ENCODE measurements around the gene ACER3. TPM values are rescaled to one million over a fixed set of nuclear protein-coding genes. Genes with fewer than 3 reads are reported as not detected.

Gene ACER3
- total RNA-seq (2013): 18.2 TPM
- polyA plus RNA-seq (10 to 100 TPM; 22.9 to 45.4 (median 23.6) TPM), polyA minus RNA-seq (14.3 and 19.3 TPM in 2 replicates), total RNA-seq (46.7 to 164 (median 110) reads per million in 11 experiments)

- H3K4me1 ChIP-seq (ENCODE audit: control insufficient read depth in 1 of 2, insufficient read depth in 2 of 2, low read length in 2 of 2): peaks cover 79 to 87% of the 10 kb centered on the region in 2 donors
- no peaks in the 10 kb centered on the region for H3K27me3 Mint-ChIP-seq (ENCODE audit: low read depth in 3 of 3)
- H3K27ac ChIP-seq (ENCODE audit: low read depth in 1 of 2, low read length in 2 of 2): peak within 1 kb of the TSS; percentile 88 to 93
- no peaks in the 10 kb centered on the region for H3K9me3 Mint-ChIP-seq
- H3K27ac Mint-ChIP-seq: peak within 1 kb of the TSS; percentile 88 to 97 (median 96)
- H3K9me3 ChIP-seq (replicated peaks in 1 of 2; ENCODE audit: control insufficient read depth in 1 of 2, insufficient read depth in 1 of 2, low read length in 2 of 2): no peaks in the 10 kb centered on the region
- peaks cover 73% of the 10 kb centered on the region for H3K4me1 Mint-ChIP-seq
- peaks cover 42% of the 10 kb centered on the region for H4K20me1 ChIP-seq (ENCODE audit: insufficient read depth, low read length)
- peaks cover 47% of the 10 kb centered on the region for H3K79me2 ChIP-seq (ENCODE audit: insufficient read depth, low read length)
- H3K4me3 Mint-ChIP-seq: peak within 1 kb of the TSS; percentile 90 to 97
- under 1% methylated on average over 70 of the region's 73 CpGs for WGBS (ENCODE audit: insufficient coverage)
- no peaks in the 10 kb centered on the region for H3K27me3 ChIP-seq (ENCODE audit: control insufficient read depth in 2 of 2, insufficient read depth in 2 of 2, low read length in 2 of 2)
- peak; percentile 85 to 93 (median 89) for DNase-seq
- peak within 1 kb of the TSS; percentile 91 for H3K9ac ChIP-seq (ENCODE audit: insufficient read depth, low read length, poor library complexity, severe bottlenecking)
- H3K36me3 Mint-ChIP-seq: peaks cover 3 to 9% of the 10 kb centered on the region in 2 donors
- H3K4me3 ChIP-seq (replicated peaks in 1 of 3; ENCODE audit: low read depth in 2 of 3, low read length in 3 of 3): peak within 1 kb of the TSS; percentile 93 to 98 (median 97)
- TF ChIP-seq CTCF (IDR thresholded peaks at IDR 0.05): no peak
- no peaks in the 10 kb centered on the region for H3K36me3 ChIP-seq (replicated peaks in 1 of 2; ENCODE audit: control insufficient read depth in 1 of 2, insufficient read depth in 2 of 2, low read length in 2 of 2)
- peak within 1 kb of the TSS; percentile 90 for H3K4me2 ChIP-seq (replicated peaks; ENCODE audit: extremely low read depth, low read length, poor library complexity, severe bottlenecking)
- peak within 1 kb of the TSS; percentile 93 for H2AFZ ChIP-seq (ENCODE audit: insufficient read depth, low read depth, low read length, poor library complexity, severe bottlenecking)
- intact Hi-C loops (cut with micrococcal nuclease): loop anchor here (5.0 to 10.0 kb wide), 2 partner anchors 39 to 46 kb away; no protein-coding TSS in a partner anchor
Observed at GRCh38 chr11:76860539-76861475, at the start of gene ACER3. ACER3 (plus strand) TSS chr11:76860918; CDS start chr11:76860977, 59 bp downstream.

GRCh38 chr11:76811259-76811658 lies 49.5 kb upstream of the ACER3 start:
- no peak for TF ChIP-seq CTCF (IDR thresholded peaks at IDR 0.05)
- H3K27me3 Mint-ChIP-seq (ENCODE audit: low read depth in 3 of 3): peaks cover 0 to 15% (median 6%) of the 10 kb centered on the region in 3 donors
- peaks cover 12% of the 10 kb centered on the region for H3K4me1 Mint-ChIP-seq
- H3K9me3 ChIP-seq (replicated peaks in 1 of 2; ENCODE audit: control insufficient read depth in 1 of 2, insufficient read depth in 1 of 2, low read length in 2 of 2): peaks cover 21 to 25% of the 10 kb centered on the region in 2 donors
- H3K36me3 Mint-ChIP-seq: peaks cover 0 to 4% of the 10 kb centered on the region in 2 donors
- no peak overlapping the region for H3K4me2 ChIP-seq (replicated peaks; ENCODE audit: extremely low read depth, low read length, poor library complexity, severe bottlenecking)
- H2AFZ ChIP-seq (ENCODE audit: insufficient read depth, low read depth, low read length, poor library complexity, severe bottlenecking): no peak overlapping the region
- no peak overlapping the region for H3K9ac ChIP-seq (ENCODE audit: insufficient read depth, low read length, poor library complexity, severe bottlenecking)
- H3K4me3 Mint-ChIP-seq: no peak overlapping the region
- no peak overlapping the region for H3K27ac Mint-ChIP-seq
- WGBS (ENCODE audit: insufficient coverage): 100% methylated on average over 2 of the region's 4 CpGs
- no peak overlapping the region for H3K4me3 ChIP-seq (replicated peaks in 1 of 3; ENCODE audit: low read depth in 2 of 3, low read length in 3 of 3)
- H3K36me3 ChIP-seq (replicated peaks in 1 of 2; ENCODE audit: control insufficient read depth in 1 of 2, insufficient read depth in 2 of 2, low read length in 2 of 2): no peaks in the 10 kb centered on the region
- H3K27me3 ChIP-seq (ENCODE audit: control insufficient read depth in 2 of 2, insufficient read depth in 2 of 2, low read length in 2 of 2): no peaks in the 10 kb centered on the region
- H3K4me1 ChIP-seq (ENCODE audit: control insufficient read depth in 1 of 2, insufficient read depth in 2 of 2, low read length in 2 of 2): peaks cover 8 to 9% of the 10 kb centered on the region in 2 donors
- no peaks in the 10 kb centered on the region for H4K20me1 ChIP-seq (ENCODE audit: insufficient read depth, low read length)
- no peak for DNase-seq
- no peak overlapping the region for H3K27ac ChIP-seq (ENCODE audit: low read depth in 1 of 2, low read length in 2 of 2)
- H3K9me3 Mint-ChIP-seq: peaks cover 12 to 26% (median 21%) of the 10 kb centered on the region in 7 donors
- no peaks in the 10 kb centered on the region for H3K79me2 ChIP-seq (ENCODE audit: insufficient read depth, low read length)
- intact Hi-C loops (cut with micrococcal nuclease): loop anchor here in 1 of 2 donors (10.0 kb wide), 1 partner anchor 54 kb away; the partner anchor contains the start of gene ACER3

Measured in CD14-positive monocyte (primary cell).